Occipital lobe (tissue), 3 donors: ENCODE measurements around the gene TRIM27. TPM values are rescaled to one million over a fixed set of nuclear protein-coding genes. Genes with fewer than 3 reads are reported as not detected.
"Not testable (repeated sequence)": the region's sequence is repeated elsewhere in the genome, so short reads cannot be mapped to it uniquely, and the experiment has no call there.

Source experiments
- DNase-seq: peaks from one replicate; lab custom pipeline; 2025; lab: John Stamatoyannopoulos, UW
- small RNA-seq: library from RNA; depleted of rRNA; stranded (forward); fragments of <200 nt; gene quantifications from one replicate; pipeline ENCODE3, GENCODE V24; 2014
- total RNA-seq: library from RNA; depleted of rRNA; stranded (reverse); fragments of >200 nt; gene quantifications from one replicate; pipeline ENCODE4 v1.2.3, GENCODE V29; 2014

TRIM27 gene
- total RNA-seq, 1 donor from 2014 or later: 65.2 TPM

- peak; percentile 62 for DNase-seq
These were observed 57.3 kb downstream of the TRIM27 start for GRCh38 chr6:28866205-28867085.

- no peak for DNase-seq
These were observed 58.2 kb downstream of the TRIM27 start for GRCh38 chr6:28865401-28866204.

GRCh38 chr6:28864326-28864923 lies 59.4 kb downstream of the TRIM27 start:
- DNase-seq: no peak

GRCh38 chr6:28863604-28864325 lies 60.0 kb downstream of the TRIM27 start:
- peak; percentile 75 for DNase-seq

GRCh38 chr6:28862077-28862476 lies 61.7 kb downstream of the TRIM27 start:
- DNase-seq: no peak

GRCh38 chr6:28861339-28861738 lies 62.4 kb downstream of the TRIM27 start:
- no peak for DNase-seq

- no peak for DNase-seq
These were observed 63.2 kb downstream of the TRIM27 start for GRCh38 chr6:28860581-28860980.

- DNase-seq: no peak
These were observed 64.8 kb downstream of the TRIM27 start for GRCh38 chr6:28858963-28859362.

GRCh38 chr6:28856620-28857005 lies 67.2 kb downstream of the TRIM27 start:
- DNase-seq: no peak

- DNase-seq: not testable (repeated sequence)
These were observed 69.4 kb downstream of the TRIM27 start for GRCh38 chr6:28854405-28854804.

Small RNAs within 50 kb of the gene (small RNA-seq; reads per million reads assigned to genes)
- not detected for gene RNU6-930P

Other genes starting within 250 kb of the TRIM27 start
- gene ZNF311, start 81.3 kb upstream of the TRIM27 start, total RNA-seq: 8.9 TPM
- not detected for gene OR2W1, start 121.2 kb upstream of the TRIM27 start, total RNA-seq
- gene OR2B3, start 163.3 kb upstream of the TRIM27 start, total RNA-seq: not detected
- gene OR2J1, start 175.5 kb upstream of the TRIM27 start, total RNA-seq: not detected
- gene OR2J3, start 184.1 kb upstream of the TRIM27 start, total RNA-seq: not detected
- gene OR2J2, start 246.9 kb upstream of the TRIM27 start, total RNA-seq: not detected